Natural killer cell (primary cell): ENCODE data around the gene CDYL2. TPM values are rescaled to one million over a fixed set of nuclear protein-coding genes. Genes with fewer than 3 reads are reported as not detected.

Experiments
- ATAC-seq, 3 donors: fragments of 150-1000 bp in 2 of 3; fragments of 200-7000 bp in 1 of 3; cut with Tn5 transposase; 1 replicate in 1 of 3; 2 replicates in 2 of 3; pipeline ENCODE4 v1.10.0; 2021; ENCODE audit warnings: mild to moderate bottlenecking in 2 of 3, moderate library complexity in 2 of 3
- DNase-seq, 2 donors: peaks; one replicate each; pipeline versions ENCODE4 v3.0.0 to v3.0.0-alpha.2; 2013 to 2021; ENCODE audit warnings: mixed read lengths in 1 of 2
- H3K27ac ChIP-seq: one replicate; pipeline ENCODE4 v1.5.1; 2013; ENCODE audit warnings: mild to moderate bottlenecking, low read length
- H3K27me3 ChIP-seq: one replicate; pipeline ENCODE4 v1.6.1; 2013; ENCODE audit warnings: low read length; ENCODE audit not compliant: control insufficient read depth, insufficient read depth
- H3K36me3 ChIP-seq: one replicate; pipeline ENCODE4 v1.6.1; 2013; ENCODE audit warnings: low read length; ENCODE audit not compliant: control insufficient read depth, insufficient read depth
- H3K4me1 ChIP-seq: one replicate; pipeline ENCODE4 v1.6.1; 2013; ENCODE audit warnings: low read length; ENCODE audit not compliant: control insufficient read depth, insufficient read depth
- H3K4me3 ChIP-seq: one replicate; pipeline ENCODE4 v1.5.1; 2013; ENCODE audit warnings: low read length
- H3K9me3 ChIP-seq: one replicate; pipeline ENCODE4 v1.6.1; 2013; ENCODE audit warnings: low read length; ENCODE audit not compliant: control insufficient read depth, insufficient read depth
- H3K27ac Mint-ChIP-seq, 2 donors: one replicate each; pipeline ENCODE4 v1.8.0; 2022; ENCODE audit warnings: mild to moderate bottlenecking in 2 of 2, mixed read lengths in 2 of 2, moderate library complexity in 1 of 2
- H3K27me3 Mint-ChIP-seq, 2 donors: one replicate each; pipeline ENCODE4 v1.8.0; 2022; ENCODE audit warnings: low read depth in 2 of 2, mixed read lengths in 2 of 2
- H3K36me3 Mint-ChIP-seq: one replicate; pipeline ENCODE4 v1.8.0; 2022; ENCODE audit warnings: mixed read lengths
- H3K4me1 Mint-ChIP-seq, 2 donors: one replicate each; pipeline ENCODE4 v1.8.0; 2022; ENCODE audit warnings: mixed read lengths in 2 of 2
- H3K4me3 Mint-ChIP-seq: one replicate; pipeline ENCODE4 v1.8.0; 2022; ENCODE audit warnings: mild to moderate bottlenecking, moderate library complexity, mixed read lengths
- H3K9me3 Mint-ChIP-seq, 2 donors: one replicate each; pipeline ENCODE4 v1.8.0; 2022; ENCODE audit warnings: mixed read lengths in 2 of 2
- CTCF ChIP-seq: fragments of 200-600 bp; IDR thresholded peaks from one replicate; pipeline ENCODE4 v1.8.0; 2022; ENCODE audit warnings: antibody characterized with exemption
- WGBS: methylation state at CpG from one replicate; pipeline ENCODE4 v1.1.7; 2013; ENCODE audit warnings: missing lambda C conversion rate; ENCODE audit not compliant: insufficient coverage; 5-methylcytosine and 5-hydroxymethylcytosine counted together
- intact Hi-C: fragments of 100-400 bp; cut with micrococcal nuclease; formaldehyde crosslinking; loops from one replicate; pipeline ENCODE4 v1.14.2; 2022
- total RNA-seq, 4 donors: library from RNA; stranded (reverse); fragments of 120-200 nt in 1 of 4; gene quantifications; one replicate each; pipeline versions ENCODE4 v1.2.3 to v1.2.4, GENCODE V29; 2013 to 2022

The CDYL2 gene
- total RNA-seq, 3 donors from 2014 or later (not counting 1 experiment from before 2014, with no cell fraction given) = 2.7 to 14.5 (median 3.4) TPM

GRCh38 chr16:80695020-80695419, 109.4 kb downstream of the CDYL2 start:
- ATAC-seq (no peak), DNase-seq (no peak)
- no peak overlapping the region for H3K27ac ChIP-seq
- no peak for TF ChIP-seq CTCF
- H3K36me3 Mint-ChIP-seq = no peaks in the 10 kb centered on the region
- intact Hi-C loops = no loop called here
- H3K9me3 Mint-ChIP-seq = no peaks in the 10 kb centered on the region
- H3K9me3 ChIP-seq = no peaks in the 10 kb centered on the region
- WGBS = no CpG with 5 or more reads among the region's 2 CpGs
- H3K27me3 Mint-ChIP-seq = no peaks in the 10 kb centered on the region
- no peaks in the 10 kb centered on the region for H3K4me1 ChIP-seq
- H3K4me1 Mint-ChIP-seq = no peaks in the 10 kb centered on the region
- H3K4me3 ChIP-seq = no peak overlapping the region
- H3K27me3 ChIP-seq = no peaks in the 10 kb centered on the region
- no peak overlapping the region for H3K27ac Mint-ChIP-seq
- no peaks in the 10 kb centered on the region for H3K36me3 ChIP-seq
- H3K4me3 Mint-ChIP-seq = no peak overlapping the region

DNA sequence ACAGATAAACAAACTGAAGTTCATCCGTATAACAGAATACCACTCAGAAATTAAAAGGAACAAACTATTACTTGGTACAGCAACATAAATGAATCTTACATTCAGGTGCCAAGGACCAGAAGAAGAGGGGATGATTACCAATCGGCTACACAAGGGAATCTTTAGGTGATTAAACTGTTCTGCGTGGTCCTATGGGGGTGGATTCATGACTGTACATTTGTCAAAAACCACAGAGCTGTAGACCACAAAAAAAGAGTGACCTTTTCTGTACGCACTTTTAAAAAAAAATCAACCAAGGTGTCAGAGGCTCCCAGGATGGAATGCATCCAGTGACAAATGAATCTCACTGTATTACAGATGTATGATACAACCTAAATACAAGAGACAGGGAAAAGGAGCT, 110.8 kb downstream of the CDYL2 start:
- no peak for ATAC-seq
- no peaks in the 10 kb centered on the region for H3K36me3 ChIP-seq

DNA sequence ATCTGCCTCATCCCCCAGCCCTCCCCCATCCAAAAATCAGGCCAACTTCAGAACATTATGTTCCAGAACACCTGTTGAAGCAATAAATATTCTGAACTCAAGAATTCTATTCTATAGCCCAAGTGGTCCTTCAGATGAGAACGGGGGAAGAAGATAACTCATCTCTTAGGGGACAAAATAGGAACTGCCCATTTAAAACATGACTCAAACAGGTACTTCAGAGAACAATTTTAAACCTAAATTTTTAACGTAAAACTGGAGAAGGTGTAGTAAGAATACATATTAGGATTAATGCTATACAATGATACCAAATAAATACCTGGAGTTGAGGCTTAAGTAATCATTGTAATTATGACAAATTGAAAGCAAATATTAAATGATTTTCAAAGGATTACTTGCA, 112.1 kb downstream of the CDYL2 start:
- no peaks in the 10 kb centered on the region for H3K4me1 Mint-ChIP-seq
- Histone ChIP-seq H3K36me3 (no peaks in the 10 kb centered on the region), H3K9me3 (no peaks in the 10 kb centered on the region), H3K27me3 (no peaks in the 10 kb centered on the region), H3K4me1 (no peaks in the 10 kb centered on the region), H3K4me3 (no peak overlapping the region), H3K27ac (no peak overlapping the region)
- ATAC-seq = no peak
- WGBS = 78% methylated on average over 1 of the region's 2 CpGs
- H3K9me3 Mint-ChIP-seq = no peaks in the 10 kb centered on the region
- H3K36me3 Mint-ChIP-seq = no peaks in the 10 kb centered on the region
- intact Hi-C loops = no loop called here
- no peak for TF ChIP-seq CTCF
- DNase-seq = no peak
- no peak overlapping the region for H3K27ac Mint-ChIP-seq
- H3K4me3 Mint-ChIP-seq = no peak overlapping the region
- H3K27me3 Mint-ChIP-seq = no peaks in the 10 kb centered on the region

More for the DNA sequence above, 110.8 kb downstream of the CDYL2 start:
- H3K27me3 Mint-ChIP-seq = no peaks in the 10 kb centered on the region
- no peak overlapping the region for H3K27ac ChIP-seq
- no peak for TF ChIP-seq CTCF
- H3K9me3 ChIP-seq = no peaks in the 10 kb centered on the region
- H3K9me3 Mint-ChIP-seq = no peaks in the 10 kb centered on the region
- H3K4me1 ChIP-seq = no peaks in the 10 kb centered on the region
- WGBS = 37% methylated on average over 4 of the region's 4 CpGs
- H3K4me3 ChIP-seq = no peak overlapping the region
- H3K27me3 ChIP-seq = no peaks in the 10 kb centered on the region
- DNase-seq = no peak
- intact Hi-C loops = no loop called here
- H3K36me3 Mint-ChIP-seq = no peaks in the 10 kb centered on the region
- no peak overlapping the region for H3K4me3 Mint-ChIP-seq
- no peaks in the 10 kb centered on the region for H3K4me1 Mint-ChIP-seq
- no peak overlapping the region for H3K27ac Mint-ChIP-seq

GRCh38 chr16:80691111-80691741, 113.2 kb downstream of the CDYL2 start:
- no peak overlapping the region for H3K27ac Mint-ChIP-seq
- Histone ChIP-seq H3K36me3 (no peaks in the 10 kb centered on the region), H3K4me1 (no peaks in the 10 kb centered on the region), H3K9me3 (no peaks in the 10 kb centered on the region), H3K27me3 (no peaks in the 10 kb centered on the region), H3K27ac (no peak overlapping the region), H3K4me3 (no peak overlapping the region)
- DNase-seq = no peak
- no peak for ATAC-seq
- H3K27me3 Mint-ChIP-seq = no peaks in the 10 kb centered on the region
- no peaks in the 10 kb centered on the region for H3K36me3 Mint-ChIP-seq
- no peaks in the 10 kb centered on the region for H3K9me3 Mint-ChIP-seq
- no peak overlapping the region for H3K4me3 Mint-ChIP-seq
- no peak for TF ChIP-seq CTCF
- 97% methylated on average over 3 of the region's 3 CpGs for WGBS
- intact Hi-C loops = no loop called here
- no peaks in the 10 kb centered on the region for H3K4me1 Mint-ChIP-seq
